SU-DHL-6 (cell line): ENCODE measurements around the gene THSD4.
"Not testable (repeated sequence)": the region's sequence is repeated elsewhere in the genome, so short reads cannot be mapped to it uniquely, and the experiment has no call there.

Source experiments
- H2AFZ ChIP-seq: fragments of 200-600 bp; sonication (generic); 2 replicates; pipeline ENCODE4 v1.6.1; 2014; ENCODE audit warnings: low read depth, mild to moderate bottlenecking, moderate library complexity, mixed read lengths, antibody characterized with exemption, low read length; ENCODE audit not compliant: severe bottlenecking
- H3F3A ChIP-seq: fragments of 200-600 bp; shearing (Covaris generic); 2 replicates; pipeline ENCODE4 v1.6.0; 2016; ENCODE audit warnings: antibody characterized with exemption, mild to moderate bottlenecking; ENCODE audit not compliant: insufficient read depth
- H3K27ac ChIP-seq: fragments of 200-600 bp; sonication (generic); 2 replicates; pipeline ENCODE4 v1.5.1; 2016; ENCODE audit warnings: low read depth, mild to moderate bottlenecking, low read length, moderate library complexity, mixed read lengths
- H3K27me3 ChIP-seq: fragments of 200-600 bp; sonication (generic), shearing (Covaris generic); 2 replicates; pipeline ENCODE4 v1.6.0; 2014; ENCODE audit warnings: mild to moderate bottlenecking, low read length
- H3K36me3 ChIP-seq: fragments of 200-600 bp; sonication (generic); 2 replicates; pipeline ENCODE4 v1.6.1; 2014; ENCODE audit warnings: mild to moderate bottlenecking, low read length, mixed read lengths
- H3K4me2 ChIP-seq: fragments of 300-600, 200-600 bp; shearing (Covaris generic), sonication (generic); 2 replicates; pipeline ENCODE4 v1.6.0; 2014; ENCODE audit warnings: low read length, low read depth, mild to moderate bottlenecking; ENCODE audit not compliant: poor library complexity, severe bottlenecking
- H3K4me3 ChIP-seq: fragments of 200-600 bp; sonication (generic); 2 replicates; pipeline ENCODE4 v1.5.1; 2014; ENCODE audit warnings: antibody characterized with exemption, low read length, mild to moderate bottlenecking, mixed read lengths; ENCODE audit not compliant: insufficient read depth, poor library complexity, severe bottlenecking
- H3K79me2 ChIP-seq: fragments of 200-600 bp; sonication (generic); 2 replicates; pipeline ENCODE4 v1.6.1; 2014; ENCODE audit warnings: mild to moderate bottlenecking, low read length, moderate library complexity; ENCODE audit not compliant: insufficient read depth
- H3K9ac ChIP-seq: fragments of 200-600 bp; sonication (generic); 2 replicates; pipeline ENCODE4 v1.7.0; 2014; ENCODE audit warnings: mild to moderate bottlenecking, low read length
- H3K9me2 ChIP-seq: fragments of 200-600 bp; sonication (generic); replicated peaks from 2 replicates; pipeline ENCODE4 v1.6.1; 2014; ENCODE audit warnings: low read length; ENCODE audit not compliant: insufficient read depth
- H3K9me3 ChIP-seq: fragments of 200-600 bp; sonication (generic); 2 replicates; pipeline ENCODE4 v1.6.1; 2014; ENCODE audit warnings: low read length, mixed read lengths; ENCODE audit not compliant: insufficient read depth
- H4K20me1 ChIP-seq: fragments of 200-600 bp; sonication (generic); 2 replicates; pipeline ENCODE4 v1.6.1; 2014; ENCODE audit warnings: low read depth, mild to moderate bottlenecking, antibody characterized with exemption, low read length, moderate library complexity, mixed read lengths
- CTCF ChIP-seq: fragments of 200-600 bp; sonication (generic); IDR thresholded peaks from one replicate; pipeline ENCODE4 v1.5.1; 2017; ENCODE audit warnings: antibody characterized with exemption, mild to moderate bottlenecking, low read length, moderate library complexity; ENCODE audit not compliant: insufficient read depth, poor library complexity, severe bottlenecking
- EZH2phosphoT487 ChIP-seq: fragments of 200-600 bp; sonication (generic), shearing (Covaris generic); conservative IDR thresholded peaks from 2 replicates; pipeline ENCODE4 v1.6.1; 2018; ENCODE audit warnings: mild to moderate bottlenecking, antibody characterized with exemption, low read length, moderate library complexity, mixed read lengths

The THSD4 gene

GRCh38 chr15:71313806-71314205 lies 198.5 kb downstream of the THSD4 start:
- no peak overlapping the region for H3K4me3 ChIP-seq
- H3K4me2 ChIP-seq = no peak overlapping the region
- H3F3A ChIP-seq = no peaks in the 10 kb centered on the region
- H3K27ac ChIP-seq = no peak overlapping the region
- H2AFZ ChIP-seq = no peak overlapping the region
- no peaks in the 10 kb centered on the region for H3K36me3 ChIP-seq
- H3K9ac ChIP-seq = no peak overlapping the region
- no peaks in the 10 kb centered on the region for H3K79me2 ChIP-seq
- H3K9me2 ChIP-seq = no peaks in the 10 kb centered on the region
- H4K20me1 ChIP-seq = no peaks in the 10 kb centered on the region
- TF ChIP-seq EZH2phosphoT487 = no peak
- TF ChIP-seq CTCF = no peak
- no peaks in the 10 kb centered on the region for H3K9me3 ChIP-seq
- H3K27me3 ChIP-seq = no peaks in the 10 kb centered on the region

- Histone ChIP-seq H2AFZ (no peak overlapping the region), H3K9me2 (no peaks in the 10 kb centered on the region), H3K27me3 (no peaks in the 10 kb centered on the region), H3K36me3 (no peaks in the 10 kb centered on the region), H3F3A (no peaks in the 10 kb centered on the region), H3K9ac (no peak overlapping the region), H3K9me3 (no peaks in the 10 kb centered on the region), H4K20me1 (no peaks in the 10 kb centered on the region), H3K4me2 (no peak overlapping the region), H3K4me3 (no peak overlapping the region), H3K79me2 (no peaks in the 10 kb centered on the region), H3K27ac (no peak overlapping the region)
- TF ChIP-seq CTCF (no peak), EZH2phosphoT487 (no peak)
Observed at GRCh38 chr15:71314956-71315537, 199.8 kb downstream of the THSD4 start.

GRCh38 chr15:71316911-71317310 lies 201.6 kb downstream of the THSD4 start:
- Histone ChIP-seq H3K27ac (no peak overlapping the region), H2AFZ (no peak overlapping the region), H3K4me3 (no peak overlapping the region), H3K79me2 (no peaks in the 10 kb centered on the region), H3K9ac (no peak overlapping the region), H3K9me2 (no peaks in the 10 kb centered on the region), H3K27me3 (no peaks in the 10 kb centered on the region; the same call in 1 of the 2 replicates), H4K20me1 (no peaks in the 10 kb centered on the region), H3K36me3 (no peaks in the 10 kb centered on the region), H3K9me3 (no peaks in the 10 kb centered on the region), H3F3A (no peaks in the 10 kb centered on the region), H3K4me2 (no peak overlapping the region)
- TF ChIP-seq CTCF = no peak

- H3K9ac ChIP-seq, H3K9me2 ChIP-seq, H3K27ac ChIP-seq, H3K9me3 ChIP-seq, H3K27me3 ChIP-seq, H2AFZ ChIP-seq, H3K36me3 ChIP-seq, H3K4me3 ChIP-seq, H3F3A ChIP-seq, H3K79me2 ChIP-seq, H4K20me1 ChIP-seq, H3K4me2 ChIP-seq: not testable (repeated sequence)
Observed at GRCh38 chr15:71319424-71319823, 204.2 kb downstream of the THSD4 start.
